Dedifferentiated amniotic fluid mesenchymal stem cell (primary cell): Measurements from ENCODE around the gene FOXN3.
A peak's percentile ranks its signal among the peaks of the same experiment; 100 is the strongest.

Experiments
- DNase-seq: peaks from one replicate; pipeline ENCODE4 v3.0.0-alpha.2; 2016; ENCODE audit errors: extremely low spot score

Gene FOXN3

DNA sequence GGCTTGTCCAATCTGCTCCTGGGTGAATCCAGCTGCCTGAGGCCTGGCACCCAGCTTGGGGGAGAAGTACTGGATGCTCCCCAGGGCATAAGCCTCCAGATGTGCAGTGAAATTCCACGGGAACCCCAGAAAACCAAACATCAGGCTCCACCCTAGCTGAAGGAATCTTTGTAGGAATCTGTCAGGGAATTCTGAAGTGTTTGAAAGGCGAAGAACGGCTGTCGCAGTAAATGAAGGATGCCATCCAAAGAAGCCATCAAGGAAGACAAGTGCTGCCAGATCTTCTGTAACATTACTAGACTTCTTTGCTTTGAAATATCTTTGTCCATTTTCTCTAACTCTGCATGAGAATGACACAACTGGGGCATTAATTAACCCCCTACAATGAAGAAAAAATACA, 219.4 kb downstream of the FOXN3 start:
- DNase-seq = no peak

DNA sequence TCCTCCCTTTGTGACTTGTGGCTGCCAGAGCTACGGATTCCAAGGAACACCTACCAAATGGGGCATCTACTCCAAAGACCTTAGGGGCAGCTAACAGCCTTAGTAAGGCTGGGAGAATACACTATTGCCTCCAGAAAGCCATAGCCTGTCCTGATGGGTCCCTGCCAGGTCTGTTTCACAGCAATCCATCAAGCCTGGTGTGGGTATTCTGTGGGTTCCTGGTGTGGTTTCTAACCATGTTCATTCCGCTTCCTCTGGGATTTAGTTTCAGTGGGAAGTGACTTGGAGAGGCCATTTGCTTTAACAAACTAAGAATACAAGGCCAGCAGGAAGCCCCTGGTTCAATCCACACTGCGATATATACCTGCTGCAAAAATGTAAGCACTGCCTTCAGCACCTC, 220.5 kb downstream of the FOXN3 start:
- DNase-seq = no peak

DNA sequence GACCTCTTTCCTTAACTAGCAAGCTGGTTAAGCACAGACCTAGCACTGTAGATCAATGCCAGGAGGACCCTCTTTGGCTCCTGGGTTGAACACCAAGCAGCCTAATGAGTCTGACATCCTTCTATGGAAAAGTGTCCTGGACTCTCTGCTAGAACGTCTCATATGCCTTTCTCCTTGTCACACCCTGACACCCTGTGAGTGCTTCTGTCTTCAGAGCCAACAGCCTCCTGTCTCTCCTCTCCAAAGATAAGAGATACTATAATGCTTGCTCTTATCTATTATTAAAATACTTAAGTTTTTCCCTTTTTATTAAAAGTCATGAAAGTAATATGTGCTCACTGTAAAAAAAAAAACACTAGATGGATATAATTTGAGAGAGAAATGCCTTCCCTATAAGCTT, 222.7 kb downstream of the FOXN3 start:
- no peak for DNase-seq

DNA sequence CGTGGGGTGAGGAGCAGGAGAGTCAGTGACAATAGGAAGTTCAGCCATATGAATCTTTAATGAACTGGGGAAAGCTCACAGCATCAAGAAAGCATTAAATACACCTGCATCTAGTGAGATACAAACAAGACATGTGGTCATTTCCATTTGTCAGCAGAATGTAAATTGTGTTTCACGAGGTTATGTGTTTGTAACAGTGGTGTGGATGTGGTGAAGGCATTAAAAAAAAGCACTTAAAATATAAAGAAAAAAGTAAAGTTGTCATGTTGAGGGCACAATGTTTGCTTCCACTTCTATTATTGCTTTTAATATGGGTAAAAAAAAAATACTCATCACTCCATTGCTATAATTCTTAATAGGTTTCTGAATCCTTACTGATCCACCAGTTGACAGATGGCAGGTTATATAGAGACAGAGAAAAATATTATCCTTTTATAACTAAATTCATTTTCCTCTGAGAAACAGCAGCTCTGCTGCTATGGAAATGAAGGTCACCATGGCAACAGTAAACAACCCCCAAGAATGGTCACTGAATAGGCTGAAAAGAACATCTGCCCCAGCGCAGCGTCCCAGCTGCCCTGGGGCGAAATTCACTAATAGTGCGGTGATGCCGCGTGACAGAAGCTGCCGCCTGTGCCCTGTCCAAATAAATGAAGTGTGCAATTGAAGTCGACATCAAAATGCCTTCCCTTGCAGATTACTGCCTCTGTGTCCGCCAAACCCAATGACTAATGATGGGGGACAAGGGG, 226.1 kb downstream of the FOXN3 start:
- DNase-seq = no peak

DNA sequence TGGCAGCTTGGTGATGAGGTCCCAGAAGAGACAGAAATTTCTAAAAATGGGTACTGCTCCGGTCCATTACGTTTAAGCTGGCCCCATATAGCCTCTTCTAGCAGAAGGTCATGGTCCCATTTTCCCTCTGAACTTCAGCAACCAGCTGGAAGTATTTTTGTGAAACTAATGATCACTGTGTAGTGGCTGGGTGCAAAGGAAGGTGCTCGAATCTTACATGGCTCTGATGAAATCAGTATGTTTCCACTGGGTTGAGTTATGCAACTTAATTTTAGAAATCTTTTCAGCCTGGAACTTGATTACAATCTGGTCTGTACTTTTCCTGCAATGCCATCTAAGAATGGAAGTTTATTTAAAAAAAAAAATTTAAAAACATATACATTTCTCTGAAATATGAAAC, 228.5 kb downstream of the FOXN3 start:
- no peak for DNase-seq

DNA sequence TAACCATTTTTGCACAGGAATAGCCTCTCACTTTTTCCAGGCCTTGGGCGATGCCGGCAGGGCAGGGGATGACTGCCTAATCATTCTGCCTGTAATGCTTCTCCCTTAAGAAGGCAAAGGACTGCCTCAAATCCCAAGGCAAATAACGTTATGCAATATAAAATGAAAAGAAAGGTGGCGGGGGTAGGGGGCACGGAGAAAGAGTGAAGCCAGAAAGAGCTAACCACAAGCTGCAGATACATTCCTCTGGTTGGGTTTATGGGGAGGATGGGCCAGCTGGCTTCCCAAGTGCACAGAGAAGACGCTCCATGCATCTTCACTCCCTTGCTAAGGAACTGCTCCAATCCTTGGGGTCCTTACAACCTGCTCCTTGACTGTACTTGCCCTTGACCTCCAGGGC, 229.5 kb downstream of the FOXN3 start:
- DNase-seq = no peak

DNA sequence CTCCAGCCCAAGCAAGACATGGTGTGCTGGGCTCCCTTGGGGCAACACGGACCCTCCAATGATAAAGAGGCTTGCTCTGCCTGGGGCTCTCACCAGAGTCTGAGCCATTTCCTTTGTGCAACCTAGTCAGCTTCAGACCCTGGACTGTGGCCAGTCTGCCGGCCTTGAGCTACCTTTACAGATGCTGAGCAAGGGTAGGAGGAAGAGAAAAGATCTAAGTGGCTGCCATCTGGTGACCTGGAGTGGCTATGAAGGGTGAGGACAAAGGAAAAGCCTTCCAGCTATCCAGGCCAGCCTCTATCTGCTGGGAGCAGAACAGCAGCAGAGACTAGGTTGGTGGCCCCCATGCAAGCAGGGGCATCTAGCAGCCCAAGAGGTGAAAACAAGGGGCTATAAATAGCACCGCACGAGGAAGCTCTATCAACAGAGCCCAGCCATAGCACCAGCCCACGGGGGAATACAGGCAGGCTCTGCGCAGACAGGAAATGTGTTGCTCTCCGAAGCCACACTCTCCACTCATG, 230.1 kb downstream of the FOXN3 start:
- DNase-seq = no peak

DNA sequence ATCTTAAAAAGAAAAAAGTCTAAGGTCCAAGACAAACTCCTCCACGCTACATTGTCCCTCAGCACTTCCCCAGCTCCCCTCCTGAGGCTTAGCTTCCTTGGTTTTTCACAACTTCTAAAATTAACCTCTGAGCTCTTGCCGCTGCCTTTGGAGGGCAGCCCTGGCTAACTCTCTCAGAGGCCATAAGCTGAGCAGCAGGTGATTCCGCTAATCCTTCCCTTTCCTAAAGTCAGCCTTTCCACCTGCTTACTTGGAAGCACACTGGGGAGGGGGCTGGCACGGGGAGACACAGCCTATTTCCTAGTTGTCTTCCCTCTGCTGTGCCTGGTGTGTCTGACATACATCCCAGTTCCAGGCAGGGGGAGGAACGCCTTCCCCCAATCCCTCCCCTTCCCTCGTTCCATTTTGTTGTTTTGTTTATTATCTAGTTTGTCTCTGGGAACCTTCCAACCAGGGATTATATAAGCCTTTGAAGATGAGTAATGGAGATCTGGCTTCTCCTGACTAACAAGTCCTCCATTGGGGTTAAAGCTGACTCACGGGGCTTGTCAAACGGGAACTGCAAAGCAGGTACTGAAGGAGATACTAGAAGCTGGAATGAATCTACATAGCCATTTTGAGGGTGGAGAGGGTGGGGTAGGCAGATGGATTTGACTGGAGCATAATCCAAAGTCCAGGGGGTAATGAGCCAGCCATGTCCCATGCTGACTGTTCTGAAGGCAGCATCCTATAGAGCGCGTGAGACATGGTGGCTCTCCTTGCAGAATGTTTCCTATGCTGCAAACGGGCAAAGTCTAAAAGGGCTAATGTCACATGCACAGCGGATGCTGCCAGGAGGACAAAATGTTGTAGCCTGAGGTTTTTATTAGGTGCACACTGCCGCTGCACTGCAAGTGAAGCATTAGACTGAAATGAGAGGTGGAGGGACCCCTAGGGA, 230.8 kb downstream of the FOXN3 start:
- DNase-seq = peak; percentile 23

DNA sequence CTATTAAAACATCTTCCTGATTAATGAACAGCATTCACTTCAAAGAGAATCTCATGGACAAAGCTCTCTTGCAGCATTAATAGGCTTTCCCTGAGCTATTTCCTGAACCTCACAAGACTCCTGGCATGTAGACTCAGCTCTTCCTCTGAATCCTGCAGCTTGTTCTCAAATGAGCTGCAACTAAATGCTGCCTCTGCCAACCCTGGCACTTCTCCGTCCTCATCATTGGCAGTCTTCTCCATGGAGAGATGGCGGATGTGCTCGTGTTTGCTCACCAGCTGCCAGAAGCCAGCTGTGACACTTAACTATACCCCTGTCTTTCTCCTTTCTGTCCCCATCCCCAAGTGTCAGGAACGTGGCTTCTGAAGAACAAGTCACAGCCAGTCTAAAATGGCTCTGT, 232.1 kb downstream of the FOXN3 start:
- DNase-seq = no peak

DNA sequence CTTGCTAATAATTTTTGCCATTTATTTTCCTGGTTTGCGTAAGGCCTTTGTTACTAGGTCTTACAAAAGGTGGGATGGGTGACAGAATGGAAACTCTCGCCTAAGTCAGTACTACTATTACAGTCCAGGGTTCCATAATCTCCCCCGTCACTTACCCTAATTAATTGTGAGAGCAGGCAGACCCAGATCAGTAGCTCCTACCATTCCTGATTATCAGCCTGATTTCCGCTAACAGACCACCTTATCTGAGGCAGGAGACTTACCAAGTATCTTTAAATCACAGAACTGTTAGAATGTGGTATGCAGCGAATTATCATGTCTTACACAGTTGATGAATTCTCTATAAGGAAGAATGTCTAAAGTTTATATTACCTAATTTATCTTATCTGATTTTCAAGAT, 234.7 kb downstream of the FOXN3 start:
- DNase-seq = no peak

DNA sequence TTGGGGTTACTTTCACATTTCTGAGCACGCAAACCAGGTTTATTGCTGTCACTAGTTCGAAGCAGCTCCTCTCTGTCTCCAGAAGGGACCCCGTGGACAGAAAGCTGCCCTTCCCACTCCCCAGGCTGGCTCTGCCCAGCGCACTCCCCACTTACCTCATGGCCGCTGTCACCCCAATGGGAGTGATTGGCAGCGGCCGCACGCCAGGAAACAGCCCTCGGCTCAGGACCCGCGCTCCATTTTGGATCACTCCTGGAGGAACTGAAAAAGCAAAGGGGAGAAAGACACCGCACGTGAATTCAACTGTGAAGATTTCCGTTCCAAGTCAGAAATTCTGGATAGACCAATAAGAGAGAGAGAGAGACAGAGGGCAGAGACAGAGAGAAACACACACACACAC, 236.5 kb downstream of the FOXN3 start:
- no peak for DNase-seq

DNA sequence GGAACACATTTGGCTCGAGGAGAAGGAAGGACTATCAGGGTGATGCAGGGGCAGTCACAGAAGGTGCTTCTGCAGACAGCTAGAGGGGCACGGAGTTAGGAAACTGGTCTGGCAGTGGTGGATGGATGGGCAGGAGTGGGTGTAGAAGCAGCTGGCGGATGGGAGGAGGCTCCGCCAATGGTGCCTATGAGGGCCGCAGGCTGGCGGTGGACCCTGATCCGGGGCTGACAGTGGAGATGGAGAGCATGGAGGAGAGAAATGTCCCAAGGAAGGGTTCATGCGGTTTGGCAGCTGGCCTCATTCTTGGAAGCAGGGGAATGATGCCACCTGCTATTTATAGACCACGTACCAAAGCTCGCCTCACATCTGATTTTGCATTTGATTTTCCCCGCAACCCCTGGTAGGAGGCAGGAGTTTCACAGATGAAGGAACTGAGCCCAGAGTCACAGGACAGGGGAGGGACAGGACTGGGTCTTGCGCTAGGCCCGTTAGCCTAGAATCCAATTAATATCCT, 237.1 kb downstream of the FOXN3 start:
- DNase-seq = no peak

DNA sequence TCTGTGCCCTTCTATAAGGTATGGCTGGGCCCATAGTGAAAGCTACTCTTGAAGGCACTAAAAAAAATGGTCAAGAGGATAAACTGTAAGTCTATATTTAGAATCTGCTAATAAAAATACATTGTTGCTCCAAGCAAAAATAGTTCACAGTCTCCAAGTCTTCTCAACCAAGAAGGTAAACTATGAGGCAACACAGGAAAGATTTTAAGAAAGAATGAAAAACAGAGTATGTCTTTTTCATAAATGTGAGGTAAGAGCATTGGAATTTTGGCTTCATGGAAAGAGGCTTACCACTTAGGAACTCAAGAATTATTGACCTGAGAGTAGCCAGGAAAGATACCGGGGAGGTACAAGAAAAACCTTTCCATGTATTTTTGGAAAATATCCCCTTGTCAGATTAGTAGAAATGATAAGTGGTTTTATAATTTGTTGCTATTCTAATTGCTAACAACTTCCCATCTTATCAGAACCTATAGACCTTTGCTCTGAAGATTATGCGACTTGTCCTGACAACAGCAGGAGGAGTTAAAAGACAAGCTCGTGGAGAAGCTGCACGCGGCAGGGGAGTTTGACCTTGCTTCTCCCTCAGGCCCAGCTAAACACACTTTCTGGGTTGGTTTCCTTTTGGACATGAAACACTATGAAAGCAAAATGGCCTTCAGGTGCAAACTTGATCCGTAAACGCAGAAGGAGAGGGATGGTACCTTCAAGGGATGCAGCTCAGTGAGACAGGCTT, 238.1 kb downstream of the FOXN3 start:
- no peak for DNase-seq

DNA sequence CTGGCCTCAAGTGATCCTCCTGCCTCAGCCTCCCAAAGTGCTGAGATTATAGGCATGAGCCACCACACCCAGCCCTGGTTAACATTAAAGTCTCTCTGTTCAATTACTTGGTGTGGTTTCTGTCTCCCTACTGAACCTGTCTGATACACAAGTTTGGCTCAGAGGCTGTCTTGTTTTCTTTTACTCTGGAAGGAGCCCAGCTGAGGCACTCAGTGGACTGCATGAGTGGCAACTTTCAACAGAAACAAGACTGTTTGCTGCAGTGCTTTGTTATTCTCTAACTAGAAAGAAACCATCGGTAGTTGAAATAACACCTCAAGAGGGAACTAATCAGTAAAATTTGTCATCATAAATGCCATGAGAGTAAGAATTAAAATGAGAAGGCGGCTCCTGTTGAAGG, 238.7 kb downstream of the FOXN3 start:
- DNase-seq = no peak

DNA sequence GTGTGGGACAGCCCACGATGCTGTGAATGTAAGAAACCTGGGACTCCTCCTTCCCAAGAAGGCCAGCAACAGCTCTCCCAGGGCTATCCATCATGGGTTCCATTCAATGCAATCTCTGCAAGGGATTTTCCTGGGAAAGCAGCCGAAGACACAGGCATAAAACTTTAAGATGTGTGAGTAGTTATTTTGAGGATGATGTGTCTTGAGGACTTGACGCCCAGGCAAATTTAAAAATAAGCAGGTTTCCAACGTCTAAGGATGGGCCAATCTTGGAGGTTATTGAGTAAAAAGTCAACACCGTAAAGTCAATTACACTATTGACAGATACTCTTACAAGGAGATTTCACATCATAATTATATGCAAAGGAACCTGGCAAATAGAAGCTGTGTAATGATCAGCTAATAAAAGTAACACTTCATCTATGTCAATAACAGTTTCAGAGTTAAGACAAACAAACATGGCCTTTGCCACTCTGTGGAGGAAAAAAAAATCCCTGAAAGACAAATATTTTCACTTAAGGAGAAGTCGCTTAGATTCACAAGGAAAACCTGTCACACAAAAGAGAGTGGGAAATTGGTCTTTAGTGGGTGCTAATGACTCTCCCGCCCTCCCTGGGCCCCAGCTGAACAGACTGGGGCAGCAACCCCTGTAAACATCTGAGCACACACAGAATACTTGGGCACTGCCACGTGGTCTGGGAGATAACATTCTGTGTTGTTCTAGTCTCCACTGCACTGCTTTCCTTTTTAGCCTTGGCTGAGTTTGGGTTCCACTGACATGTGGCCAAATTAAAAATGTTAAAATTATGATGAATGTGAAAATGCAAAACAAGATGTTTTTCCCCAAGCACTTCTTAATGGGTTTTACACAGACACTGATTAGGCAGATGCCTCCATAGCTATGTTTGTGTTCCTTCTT, 240.9 kb downstream of the FOXN3 start:
- no peak for DNase-seq

DNA sequence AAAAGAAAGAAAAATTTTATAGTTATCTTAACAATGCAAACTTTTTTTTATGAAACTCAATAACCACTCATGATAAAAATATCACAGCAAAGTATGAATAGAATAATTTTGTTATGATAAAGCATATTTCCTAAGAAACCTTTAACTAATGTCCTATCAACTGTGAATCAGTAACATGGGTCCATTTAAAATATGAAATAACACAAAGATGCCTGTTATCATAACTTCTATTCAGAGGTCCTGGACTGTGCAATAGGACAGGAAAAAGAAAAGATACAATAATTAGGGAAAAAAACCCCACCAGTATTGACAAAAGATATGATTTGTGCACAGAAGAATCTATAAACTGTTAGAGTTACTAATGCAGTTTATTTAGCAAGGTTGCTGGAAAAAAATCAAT, 245.4 kb downstream of the FOXN3 start:
- no peak for DNase-seq

DNA sequence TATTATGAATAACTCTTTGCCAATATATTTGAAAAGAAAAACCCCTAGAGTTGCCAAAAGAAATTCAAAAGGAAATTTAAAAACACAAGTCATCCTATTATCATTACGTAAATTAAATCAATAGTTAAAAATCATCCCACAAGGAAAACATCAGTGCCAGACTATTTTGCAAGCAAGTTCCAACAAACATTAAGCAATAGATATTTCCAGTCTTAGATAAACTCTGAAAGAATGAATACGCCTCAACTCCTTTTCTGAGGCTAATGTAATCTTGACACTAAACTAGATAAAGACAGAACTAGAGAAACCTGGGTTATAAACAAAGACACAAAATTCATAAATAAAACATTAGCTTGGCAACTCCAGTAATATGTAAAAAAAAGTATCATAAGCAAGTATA, 245.9 kb downstream of the FOXN3 start:
- DNase-seq = no peak

DNA sequence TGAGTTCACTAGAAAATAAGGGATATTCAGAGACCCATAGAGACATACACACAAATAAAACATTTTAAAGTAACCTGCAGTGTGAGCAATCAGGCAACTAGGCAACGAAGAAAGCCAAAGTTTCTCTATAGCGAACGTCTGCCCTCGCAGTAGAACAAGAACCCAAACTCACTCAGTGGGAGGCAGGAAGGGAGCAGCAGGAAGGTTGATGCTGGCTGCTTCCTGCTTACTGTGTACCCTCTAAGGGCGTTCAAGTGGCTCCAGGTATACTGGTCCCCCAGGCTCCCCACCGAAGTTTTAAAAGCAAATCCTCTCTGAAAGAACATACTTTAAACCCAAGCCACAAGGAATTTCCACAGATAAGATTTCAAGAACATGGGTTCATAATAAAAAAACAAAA, 249.3 kb downstream of the FOXN3 start:
- no peak for DNase-seq

DNA sequence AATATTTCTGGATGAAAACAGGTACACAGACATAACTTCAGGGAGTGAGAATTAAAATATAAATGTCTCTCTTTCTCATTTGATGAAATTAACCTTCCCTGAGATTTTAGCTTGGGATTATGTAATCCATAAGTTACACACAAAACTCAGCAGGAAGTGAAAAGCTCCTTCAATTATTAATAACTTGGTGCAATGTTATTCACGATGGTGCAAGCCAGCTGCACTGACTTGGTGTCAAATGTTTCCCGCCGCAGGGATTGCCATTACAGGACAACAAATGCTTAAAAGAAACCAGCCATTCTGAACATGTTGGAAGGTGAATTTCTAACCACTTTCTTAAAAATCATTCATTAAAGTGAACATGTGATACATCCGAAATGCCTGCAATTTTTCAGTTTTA, 250.4 kb downstream of the FOXN3 start:
- DNase-seq = no peak

DNA sequence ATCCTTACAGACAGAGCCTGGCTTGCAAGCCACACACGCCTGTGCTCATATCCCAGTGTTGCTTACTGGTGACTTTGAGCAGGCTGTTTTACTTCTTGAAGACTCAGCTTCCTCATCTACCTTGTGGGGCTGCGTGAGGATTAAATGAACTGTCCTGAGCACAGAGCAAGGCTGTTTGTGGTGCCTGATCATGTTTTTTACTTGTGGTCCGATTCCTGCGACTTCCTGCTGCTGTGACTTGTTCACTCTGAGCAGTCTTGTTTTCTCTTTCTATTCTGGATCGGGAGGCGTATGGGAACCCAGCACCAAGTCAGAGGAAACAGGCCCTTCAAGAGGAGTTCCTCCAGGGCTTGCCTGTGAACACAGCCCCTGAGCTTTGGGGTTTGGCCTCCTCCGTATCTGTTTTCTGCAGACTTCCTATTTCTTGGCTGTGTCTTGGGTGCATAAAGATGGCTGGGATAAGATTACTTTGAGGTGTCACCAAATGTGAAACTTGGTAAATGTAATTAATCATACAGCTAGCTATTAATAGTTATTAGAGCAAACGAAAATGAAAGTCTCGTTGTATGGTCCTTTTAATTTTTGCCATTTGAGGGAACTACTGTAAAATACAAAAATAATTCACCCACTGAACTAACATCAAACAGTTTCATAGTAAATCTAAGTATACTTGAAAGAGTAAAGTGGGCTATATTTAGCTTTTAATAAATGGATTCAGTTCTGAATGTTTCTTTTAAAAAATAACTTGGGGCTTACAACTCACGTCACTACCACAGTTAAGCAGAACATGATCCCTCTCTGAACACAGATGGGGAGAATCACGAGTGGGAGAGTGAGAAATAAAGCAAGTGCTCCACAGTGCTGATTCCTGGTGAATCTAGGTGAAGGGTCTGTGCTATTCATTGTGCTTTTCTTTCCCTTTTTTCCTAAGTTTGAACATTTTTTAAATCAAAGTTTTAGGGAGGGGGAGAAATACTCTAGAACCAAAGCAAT, 251.5 kb downstream of the FOXN3 start:
- no peak for DNase-seq
